IMR-90 (cell line): ENCODE results near the gene IL22.

Experiments used
- CTCF ChIP-seq: conservative IDR thresholded peaks from 2 replicates; pipeline ENCODE4 v1.5.1; 2012; ENCODE audit warnings: mild to moderate bottlenecking, low read depth, low read length, improper control_type of control experiment
- POLR2A ChIP-seq: IDR thresholded peaks from 2 replicates; pipeline ENCODE4 v1.6.1; 2012; ENCODE audit warnings: mild to moderate bottlenecking, low read depth, low read length

DNA sequence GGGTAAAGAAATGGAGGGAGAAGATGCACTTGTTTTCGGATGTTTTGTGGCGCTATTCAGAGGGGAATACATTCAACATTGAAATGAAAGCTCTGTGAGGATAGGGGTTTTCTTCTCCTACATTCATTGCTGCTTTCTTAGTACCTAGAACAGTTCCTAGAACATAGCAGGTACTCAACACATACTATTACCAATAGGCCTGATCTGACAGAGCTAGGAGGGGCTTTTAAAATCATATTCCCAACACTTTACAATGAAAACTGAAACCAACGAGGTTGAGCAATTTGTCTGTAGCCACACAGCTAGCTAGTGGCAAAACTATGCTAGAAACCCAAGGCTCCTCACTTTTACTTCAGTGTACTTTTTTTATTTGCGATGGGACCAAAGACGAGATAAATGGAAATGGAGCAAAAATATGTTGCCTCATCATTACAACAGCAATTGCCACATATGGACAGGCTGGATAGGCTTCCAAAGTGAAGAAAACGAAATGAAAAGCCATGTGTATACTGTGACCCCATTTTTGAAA lies 23.1 kb upstream of the IL22 start:
- TF ChIP-seq CTCF (no peak), POLR2A (no peak)
